Measurements from ENCODE around the gene PVR.
"Not testable (repeated sequence)": the region's sequence is repeated elsewhere in the genome, so short reads cannot be mapped to it uniquely, and the experiment has no call there.

The PVR gene

DNA sequence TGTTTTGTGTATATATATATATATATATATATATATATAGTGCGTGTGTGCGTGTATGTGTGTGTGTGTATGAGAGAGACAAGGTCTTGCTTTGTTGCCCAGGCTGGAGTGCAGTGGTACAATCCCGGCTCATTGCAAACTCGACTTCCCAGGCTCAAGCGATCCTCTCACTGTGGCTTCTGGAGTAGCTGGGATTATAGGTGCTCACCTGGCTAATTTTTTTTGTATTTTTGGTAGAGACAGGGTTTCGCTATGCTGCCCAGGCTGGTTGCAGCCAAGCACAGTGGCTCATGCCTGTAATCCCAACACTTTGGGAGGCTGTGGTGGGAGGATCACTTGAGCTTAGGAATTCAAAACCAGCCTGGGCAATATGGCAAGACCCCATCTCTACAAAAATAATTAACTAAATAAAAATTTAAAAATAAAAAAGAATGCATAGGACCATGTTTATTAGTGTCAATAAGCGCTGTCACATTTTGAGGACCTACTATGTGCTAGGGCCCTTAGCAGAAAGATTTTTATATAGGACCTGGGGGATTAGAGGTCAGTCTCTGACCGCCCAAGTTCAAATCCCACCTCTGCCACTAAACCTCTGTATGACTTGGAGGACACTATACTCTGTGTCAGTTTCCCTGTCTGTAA is 1.8 kb downstream of the PVR start:
- DNase-seq (ENCODE audit: low read depth in 2 of 3, low spot score in 1 of 3) = no peak

- DNase-seq (ENCODE audit: low read depth in 2 of 3, low spot score in 1 of 3) = no peak
These were observed 2.3 kb downstream of the PVR start for GRCh38 chr19:44646049-44646416.

GRCh38 chr19:44647144-44647543 is 3.4 kb downstream of the PVR start:
- DNase-seq (ENCODE audit: low read depth in 2 of 3, low spot score in 1 of 3) = no peak

DNA sequence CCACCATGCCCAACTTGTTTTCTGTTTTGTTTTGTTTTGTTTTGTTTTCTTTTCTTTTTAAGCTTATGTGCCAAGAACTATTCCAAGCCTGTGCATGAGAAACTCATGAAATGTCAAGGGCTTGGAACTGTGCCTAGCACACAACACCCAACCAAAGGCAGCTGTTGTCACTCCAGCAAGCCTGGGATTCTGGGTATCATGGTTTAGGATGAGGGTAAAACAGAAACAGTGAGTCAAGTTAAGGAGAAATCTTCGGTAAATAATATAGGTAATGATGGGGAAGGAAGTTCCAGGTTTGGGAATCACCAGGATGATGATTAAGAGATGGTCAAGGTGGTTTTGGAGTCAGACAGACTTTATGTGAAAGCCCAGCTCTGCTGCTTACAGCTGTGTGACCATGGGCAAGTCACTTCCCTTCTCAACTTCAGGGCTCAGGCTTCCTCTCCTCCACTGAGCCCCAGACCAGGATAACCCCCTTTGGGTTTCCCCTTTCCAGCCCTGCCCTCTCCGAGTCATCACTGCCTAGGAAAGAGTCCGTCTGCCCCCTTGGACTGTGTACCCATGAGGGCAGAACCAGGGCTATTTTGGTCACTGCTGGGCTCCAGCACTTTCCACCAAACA is 5.0 kb downstream of the PVR start:
- DNase-seq (ENCODE audit: low read depth in 2 of 3, low spot score in 1 of 3) = no peak

GRCh38 chr19:44649578-44650145 is 6.0 kb downstream of the PVR start:
- DNase-seq (ENCODE audit: low read depth in 2 of 3, low spot score in 1 of 3) = no peak

GRCh38 chr19:44653343-44653742 is 9.6 kb downstream of the PVR start:
- DNase-seq (ENCODE audit: low read depth in 2 of 3, low spot score in 1 of 3) = no peak

GRCh38 chr19:44653977-44654774 is 10.5 kb downstream of the PVR start:
- DNase-seq (ENCODE audit: low read depth in 2 of 3, low spot score in 1 of 3) = peak; percentile 58 to 60 (median 58)

DNA sequence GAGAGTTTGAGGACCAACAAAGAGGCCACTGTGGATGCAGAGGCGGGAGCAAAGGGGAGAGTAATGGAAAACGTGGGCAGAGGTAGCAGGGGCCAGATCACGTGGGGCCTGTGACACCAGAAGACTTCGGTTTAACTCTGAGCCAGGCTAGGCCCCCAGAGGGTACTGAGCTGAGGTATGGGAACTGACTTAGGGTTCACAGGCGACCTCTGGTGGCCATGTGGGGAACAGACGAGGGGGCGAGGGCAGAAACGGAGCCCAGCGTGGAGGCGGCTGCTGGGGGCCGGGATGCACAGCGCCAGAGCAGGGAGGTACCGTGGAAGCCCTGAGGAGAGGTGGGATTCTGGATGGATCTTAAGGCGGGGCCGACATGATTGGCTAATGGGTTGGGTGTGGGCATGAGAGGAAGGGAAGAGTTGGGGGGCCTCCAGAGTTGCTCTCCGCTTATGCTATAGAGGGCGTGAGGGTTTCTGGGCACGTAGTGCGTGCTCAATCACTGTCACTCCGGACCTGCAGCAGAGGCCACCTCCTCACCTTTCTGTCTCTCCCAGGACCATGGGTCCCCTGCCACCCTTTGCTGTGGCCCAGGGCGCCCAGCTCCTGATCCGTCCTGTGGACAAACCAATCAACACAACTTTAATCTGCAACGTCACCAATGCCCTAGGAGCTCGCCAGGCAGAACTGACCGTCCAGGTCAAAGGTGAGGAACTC is 13.7 kb downstream of the PVR start:
- DNase-seq (ENCODE audit: low read depth in 2 of 3, low spot score in 1 of 3) = peak; percentile 52 to 66 (median 53)

- DNase-seq (ENCODE audit: low read depth in 2 of 3, low spot score in 1 of 3) = no peak
These were observed 14.5 kb downstream of the PVR start for GRCh38 chr19:44658069-44658733.

- no peak for DNase-seq (ENCODE audit: low read depth in 2 of 3, low spot score in 1 of 3)
These were observed 16.4 kb downstream of the PVR start for GRCh38 chr19:44660081-44660480.

DNA sequence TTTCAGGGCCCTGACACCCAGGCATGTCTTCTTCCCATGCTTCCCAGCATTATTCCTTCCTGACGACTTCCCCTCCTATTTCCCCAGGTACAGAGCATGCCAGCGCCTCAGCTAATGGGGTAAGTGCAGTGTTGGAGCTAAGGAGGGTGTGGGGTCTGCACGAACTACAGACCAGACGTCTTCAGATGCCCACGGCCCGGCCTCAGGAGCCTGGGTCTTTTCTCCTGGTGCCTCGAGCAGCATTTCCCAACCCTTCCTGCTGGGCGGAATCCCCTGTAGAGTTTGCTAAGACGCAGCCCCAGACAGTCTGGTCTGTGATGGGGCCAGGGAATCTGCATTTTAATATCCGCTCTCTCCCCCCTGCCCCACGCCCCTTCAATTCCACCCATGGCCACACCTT is 17.5 kb downstream of the PVR start:
- no peak for DNase-seq (ENCODE audit: low read depth in 2 of 3, low spot score in 1 of 3)

GRCh38 chr19:44661904-44662303 is 18.2 kb downstream of the PVR start:
- DNase-seq (ENCODE audit: low read depth in 2 of 3, low spot score in 1 of 3) = no peak

GRCh38 chr19:44662691-44663385 is 19.1 kb downstream of the PVR start:
- DNase-seq (ENCODE audit: low read depth in 2 of 3, low spot score in 1 of 3) = no peak

DNA sequence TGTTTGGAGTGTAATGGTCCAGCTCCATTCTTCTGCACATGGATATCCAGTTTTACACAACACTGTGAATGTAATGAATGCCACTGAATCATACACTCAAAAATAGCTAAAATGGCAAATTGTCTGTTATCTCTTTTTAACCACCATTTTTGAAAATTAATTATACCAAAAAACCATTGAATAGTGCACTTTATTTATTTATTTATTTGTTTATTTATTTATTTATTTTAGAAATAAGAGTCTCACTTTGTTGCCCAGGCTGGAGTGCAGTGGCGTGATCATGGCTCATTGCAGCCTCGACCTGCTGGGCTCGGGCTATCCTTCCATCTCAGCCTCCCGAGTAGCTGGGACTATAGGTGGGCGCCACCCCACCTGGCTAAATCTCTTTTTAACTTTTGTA is 20.3 kb downstream of the PVR start:
- no peak for DNase-seq (ENCODE audit: low read depth in 2 of 3, low spot score in 1 of 3)

GRCh38 chr19:44664976-44665375 is 21.3 kb downstream of the PVR start:
- no peak for DNase-seq (ENCODE audit: low read depth in 2 of 3, low spot score in 1 of 3)

DNA sequence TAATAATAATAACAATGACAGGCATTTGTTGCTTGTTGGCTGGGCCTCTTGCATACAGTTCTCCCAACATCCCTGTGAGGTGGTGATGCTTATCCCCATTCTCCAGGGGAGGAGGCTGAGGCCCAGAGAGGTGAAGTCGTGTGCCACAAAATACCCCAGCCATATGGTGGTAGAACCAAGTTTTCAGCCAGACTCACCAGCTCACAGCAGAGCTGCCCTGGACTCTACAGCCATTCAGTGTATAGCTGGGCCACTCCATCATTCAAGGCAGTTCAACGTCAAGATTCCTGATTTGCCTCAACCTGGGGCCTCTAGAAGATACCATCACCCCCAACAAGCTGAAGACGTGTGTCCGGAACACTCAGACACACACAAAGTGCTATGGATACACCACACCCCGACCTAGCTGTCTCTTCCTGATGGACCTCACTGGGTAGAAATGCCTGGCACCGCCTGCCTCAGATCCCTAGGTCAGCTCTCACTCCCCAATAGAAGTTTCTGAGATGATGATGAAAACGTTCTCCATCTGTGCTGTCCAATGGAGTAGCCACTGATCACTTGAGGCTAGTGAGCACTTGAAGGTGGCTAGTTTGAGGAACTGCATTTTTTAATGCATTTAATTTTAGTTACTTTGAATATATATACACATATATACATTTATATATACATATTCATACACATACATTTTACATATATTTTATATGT is 23.3 kb downstream of the PVR start:
- no peak for DNase-seq (ENCODE audit: low read depth in 2 of 3, low spot score in 1 of 3)

GRCh38 chr19:44668985-44669764 is 25.5 kb downstream of the PVR start:
- DNase-seq (ENCODE audit: low read depth in 2 of 3, low spot score in 1 of 3) = no peak

DNA sequence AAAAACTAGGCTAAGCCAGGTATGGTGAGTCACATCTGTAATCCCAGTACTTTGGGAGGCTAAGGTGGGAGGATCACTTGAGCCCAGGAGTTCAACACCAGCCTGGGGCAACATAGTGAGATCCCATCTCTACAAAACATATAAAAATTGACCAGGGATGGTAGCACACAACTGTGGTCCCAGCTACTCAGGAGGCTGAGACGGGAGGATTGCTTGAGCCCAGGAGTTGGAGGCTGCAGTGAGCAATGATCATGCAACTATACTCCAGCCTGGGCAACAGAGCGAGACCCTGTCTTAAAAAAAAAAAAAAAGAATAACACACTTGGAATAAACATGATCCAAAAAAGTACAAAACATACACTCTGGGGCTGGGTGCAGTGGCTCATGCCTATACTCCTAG is 26.3 kb downstream of the PVR start:
- DNase-seq (ENCODE audit: low read depth in 2 of 3, low spot score in 1 of 3) = not testable (repeated sequence)

DNA sequence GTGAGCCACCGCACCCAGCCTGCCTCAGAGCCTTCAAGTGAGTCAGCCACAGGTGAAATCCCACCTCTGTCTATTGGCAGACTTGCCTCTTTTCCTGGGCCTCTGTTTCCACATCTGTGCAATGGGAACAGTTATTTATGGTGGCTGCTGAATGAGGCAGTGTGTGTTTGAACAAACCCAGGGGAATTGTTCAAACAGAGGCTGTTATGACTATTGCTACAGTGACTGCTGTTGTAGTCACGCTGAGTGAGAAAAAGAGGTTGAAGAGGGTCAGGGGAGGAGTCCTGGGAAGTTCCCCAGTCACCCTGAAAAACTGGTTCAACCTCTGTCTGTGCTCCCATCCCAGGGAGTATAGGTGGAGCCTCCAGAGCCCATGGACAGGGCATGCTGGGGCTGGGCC is 27.7 kb downstream of the PVR start, which contains the start of gene CEACAM19:
Gene CEACAM19, plus strand, starts transcription at position 83 of the 400 bp plus-strand sequence. CDS start 450 bp downstream, outside the sequence.
- no peak for DNase-seq (ENCODE audit: low read depth in 2 of 3, low spot score in 1 of 3)
